Neural progenitor cell (in vitro differentiated cells): ENCODE measurements around the gene ADGRV1. TPM values are rescaled to one million over a fixed set of nuclear protein-coding genes. Genes with fewer than 3 reads are reported as not detected.

Source experiments
- DNase-seq: peaks from one replicate; pipeline ENCODE4 v3.0.0-alpha.2; 2016; ENCODE audit warnings: low spot score
- H2AFZ ChIP-seq: fragments of 200-600 bp; sonication (generic); replicated peaks from 2 replicates; pipeline ENCODE4 v1.6.1; 2016; ENCODE audit warnings: antibody characterized with exemption
- H3F3A ChIP-seq: fragments of 200-600 bp; sonication (generic); 2 replicates; pipeline ENCODE4 v1.6.1; 2016; ENCODE audit warnings: antibody characterized with exemption, low read depth
- H3K27ac ChIP-seq: fragments of 200-600 bp; sonication (generic); 2 replicates; pipeline ENCODE4 v1.5.1; 2016; ENCODE audit warnings: mild to moderate bottlenecking
- H3K27me3 ChIP-seq: fragments of 200-600 bp; sonication (generic); 2 replicates; pipeline ENCODE4 v1.6.1; 2016; ENCODE audit warnings: mild to moderate bottlenecking, moderate library complexity
- H3K36me3 ChIP-seq: fragments of 200-600 bp; sonication (generic); 2 replicates; pipeline ENCODE4 v1.5.1; 2016
- H3K4me1 ChIP-seq: fragments of 200-600 bp; sonication (generic); 2 replicates; pipeline ENCODE4 v1.6.1; 2016; ENCODE audit warnings: mixed run types
- H3K4me2 ChIP-seq: fragments of 200-600 bp; sonication (generic); 2 replicates; pipeline ENCODE4 v1.6.1; 2016
- H3K4me3 ChIP-seq: fragments of 200-600 bp; sonication (generic); 2 replicates; pipeline ENCODE4 v1.5.1; 2016
- H3K79me2 ChIP-seq: fragments of 200-600 bp; sonication (generic); 2 replicates; pipeline ENCODE4 v1.6.1; 2016; ENCODE audit warnings: low read depth
- H3K9ac ChIP-seq: fragments of 200-600 bp; sonication (generic); 2 replicates; pipeline ENCODE4 v1.6.1; 2016
- H3K9me3 ChIP-seq: fragments of 200-600 bp; sonication (generic); 2 replicates; pipeline ENCODE4 v1.5.1; 2016; ENCODE audit warnings: low read depth
- H4K20me1 ChIP-seq: fragments of 200-600 bp; sonication (generic); 2 replicates; pipeline ENCODE4 v1.6.1; 2016; ENCODE audit warnings: low read depth
- H3K27ac Mint-ChIP-seq: 3 replicates; pipeline ENCODE4 v1.8.0; 2021; ENCODE audit warnings: mixed read lengths
- H3K27me3 Mint-ChIP-seq: 2 replicates; pipeline ENCODE4 v1.8.0; 2022; ENCODE audit warnings: low read depth, mild to moderate bottlenecking, inconsistent platforms, moderate library complexity, mixed read lengths; ENCODE audit not compliant: insufficient read depth
- H3K36me3 Mint-ChIP-seq: 3 replicates; pipeline ENCODE4 v1.8.0; 2021; ENCODE audit warnings: mixed read lengths
- H3K4me1 Mint-ChIP-seq: 3 replicates; pipeline ENCODE4 v1.8.0; 2021; ENCODE audit warnings: mixed read lengths
- H3K4me3 Mint-ChIP-seq: 3 replicates; pipeline ENCODE4 v1.8.0; 2021; ENCODE audit warnings: mild to moderate bottlenecking, moderate library complexity, mixed read lengths
- H3K9me3 Mint-ChIP-seq: 3 replicates; pipeline ENCODE4 v1.8.0; 2020; ENCODE audit warnings: mixed read lengths
- EZH2 ChIP-seq: fragments of 200-600 bp; sonication (generic); IDR thresholded peaks from 2 replicates; pipeline ENCODE4 v1.6.1; 2017; ENCODE audit warnings: antibody characterized with exemption, mild to moderate bottlenecking, moderate library complexity
- EZH2phosphoT487 ChIP-seq: fragments of 200-600 bp; sonication (generic); IDR thresholded peaks from 2 replicates; pipeline ENCODE4 v1.6.1; 2017; ENCODE audit warnings: antibody characterized with exemption
- total RNA-seq: library from RNA; depleted of rRNA; stranded (reverse); fragments of >200 nt; gene quantifications from 2 replicates; pipeline ENCODE4 v1.2.3, GENCODE V29; 2015; ENCODE audit warnings: low replicate concordance
- TF ChIP-seq, protein P1 (sequence below): fragments of 200-600 bp; sonication (generic); IDR thresholded peaks from 2 replicates; pipeline ENCODE4 v1.5.1; 2017; ENCODE audit warnings: antibody characterized with exemption, mild to moderate bottlenecking

The ADGRV1 gene
- total RNA-seq, 1 donor from 2014 or later: 151 TPM

DNA sequence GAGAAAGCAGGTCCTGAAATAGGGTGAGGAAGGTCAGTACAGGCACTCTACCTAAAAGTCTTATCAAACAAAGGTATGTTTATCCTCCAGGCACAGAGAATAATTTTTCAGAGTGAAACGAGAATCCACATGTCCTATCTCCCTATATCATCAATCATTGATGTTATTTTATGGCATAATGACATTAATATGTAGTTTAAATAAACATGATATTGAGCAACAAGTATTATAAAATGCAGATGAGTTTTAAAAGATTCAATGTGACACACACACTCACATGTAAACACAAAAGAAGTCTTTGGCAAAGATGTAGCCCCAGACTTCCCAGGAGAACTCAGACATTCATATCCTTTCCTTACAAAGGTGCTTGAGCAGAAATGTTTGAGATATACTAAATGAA lies 389.1 kb downstream of the ADGRV1 start:
- Histone ChIP-seq H3F3A (no peaks in the 10 kb centered on the region), H3K36me3 (no peaks in the 10 kb centered on the region), H3K4me3 (no peak overlapping the region), H3K4me2 (no peak overlapping the region), H3K79me2 (peaks cover 3% of the 10 kb centered on the region), H3K9ac (no peak overlapping the region), H3K27ac (no peak overlapping the region), H2AFZ (no peak overlapping the region), H3K9me3 (no peaks in the 10 kb centered on the region), H3K27me3 (no peaks in the 10 kb centered on the region), H3K4me1 (peaks cover 6% of the 10 kb centered on the region), H4K20me1 (no peaks in the 10 kb centered on the region)
- TF ChIP-seq, protein P1, sequence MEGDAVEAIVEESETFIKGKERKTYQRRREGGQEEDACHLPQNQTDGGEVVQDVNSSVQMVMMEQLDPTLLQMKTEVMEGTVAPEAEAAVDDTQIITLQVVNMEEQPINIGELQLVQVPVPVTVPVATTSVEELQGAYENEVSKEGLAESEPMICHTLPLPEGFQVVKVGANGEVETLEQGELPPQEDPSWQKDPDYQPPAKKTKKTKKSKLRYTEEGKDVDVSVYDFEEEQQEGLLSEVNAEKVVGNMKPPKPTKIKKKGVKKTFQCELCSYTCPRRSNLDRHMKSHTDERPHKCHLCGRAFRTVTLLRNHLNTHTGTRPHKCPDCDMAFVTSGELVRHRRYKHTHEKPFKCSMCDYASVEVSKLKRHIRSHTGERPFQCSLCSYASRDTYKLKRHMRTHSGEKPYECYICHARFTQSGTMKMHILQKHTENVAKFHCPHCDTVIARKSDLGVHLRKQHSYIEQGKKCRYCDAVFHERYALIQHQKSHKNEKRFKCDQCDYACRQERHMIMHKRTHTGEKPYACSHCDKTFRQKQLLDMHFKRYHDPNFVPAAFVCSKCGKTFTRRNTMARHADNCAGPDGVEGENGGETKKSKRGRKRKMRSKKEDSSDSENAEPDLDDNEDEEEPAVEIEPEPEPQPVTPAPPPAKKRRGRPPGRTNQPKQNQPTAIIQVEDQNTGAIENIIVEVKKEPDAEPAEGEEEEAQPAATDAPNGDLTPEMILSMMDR: no peak
- TF ChIP-seq EZH2 (no peak), EZH2phosphoT487 (no peak)
- H3K4me3 Mint-ChIP-seq: no peak overlapping the region
- H3K27ac Mint-ChIP-seq: no peak overlapping the region
- peaks cover 13% of the 10 kb centered on the region for H3K36me3 Mint-ChIP-seq
- H3K27me3 Mint-ChIP-seq: no peaks in the 10 kb centered on the region
- no peak for DNase-seq
- no peaks in the 10 kb centered on the region for H3K9me3 Mint-ChIP-seq
- no peaks in the 10 kb centered on the region for H3K4me1 Mint-ChIP-seq

DNA sequence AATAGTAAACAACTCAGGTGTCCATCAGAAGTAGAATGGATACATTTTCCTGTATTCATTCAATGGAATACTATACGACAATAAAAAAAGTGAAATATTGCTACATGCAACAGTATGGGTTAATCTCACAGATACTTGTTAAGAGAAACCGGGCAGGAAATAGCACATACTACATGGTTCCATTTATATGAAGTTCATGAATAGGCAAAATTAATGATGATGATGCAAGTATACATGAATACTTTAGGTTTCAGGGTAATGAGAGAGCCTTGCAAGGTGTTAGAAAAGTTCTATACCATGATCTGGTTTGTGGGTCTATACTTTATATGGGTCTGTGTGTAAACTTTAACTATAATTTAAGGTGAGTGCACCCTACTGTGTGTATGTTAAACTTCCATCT lies 390.4 kb downstream of the ADGRV1 start:
- H4K20me1 ChIP-seq: no peaks in the 10 kb centered on the region
- TF ChIP-seq EZH2phosphoT487 (no peak), EZH2 (no peak)
- TF ChIP-seq, protein P1: no peak
- H3K4me1 ChIP-seq: peaks cover 6% of the 10 kb centered on the region
- Mint-ChIP-seq H3K27ac (no peak overlapping the region), H3K9me3 (no peaks in the 10 kb centered on the region), H3K4me1 (no peaks in the 10 kb centered on the region), H3K4me3 (no peak overlapping the region), H3K36me3 (peaks cover 13% of the 10 kb centered on the region), H3K27me3 (no peaks in the 10 kb centered on the region)
- no peaks in the 10 kb centered on the region for H3F3A ChIP-seq
- no peak overlapping the region for H3K4me3 ChIP-seq
- H3K9me3 ChIP-seq: no peaks in the 10 kb centered on the region
- no peak for DNase-seq
- H3K36me3 ChIP-seq: no peaks in the 10 kb centered on the region
- H3K9ac ChIP-seq: no peak overlapping the region
- H3K79me2 ChIP-seq: peaks cover 3% of the 10 kb centered on the region
- H3K27ac ChIP-seq: no peak overlapping the region
- no peak overlapping the region for H2AFZ ChIP-seq
- H3K27me3 ChIP-seq: no peaks in the 10 kb centered on the region
- no peak overlapping the region for H3K4me2 ChIP-seq

DNA sequence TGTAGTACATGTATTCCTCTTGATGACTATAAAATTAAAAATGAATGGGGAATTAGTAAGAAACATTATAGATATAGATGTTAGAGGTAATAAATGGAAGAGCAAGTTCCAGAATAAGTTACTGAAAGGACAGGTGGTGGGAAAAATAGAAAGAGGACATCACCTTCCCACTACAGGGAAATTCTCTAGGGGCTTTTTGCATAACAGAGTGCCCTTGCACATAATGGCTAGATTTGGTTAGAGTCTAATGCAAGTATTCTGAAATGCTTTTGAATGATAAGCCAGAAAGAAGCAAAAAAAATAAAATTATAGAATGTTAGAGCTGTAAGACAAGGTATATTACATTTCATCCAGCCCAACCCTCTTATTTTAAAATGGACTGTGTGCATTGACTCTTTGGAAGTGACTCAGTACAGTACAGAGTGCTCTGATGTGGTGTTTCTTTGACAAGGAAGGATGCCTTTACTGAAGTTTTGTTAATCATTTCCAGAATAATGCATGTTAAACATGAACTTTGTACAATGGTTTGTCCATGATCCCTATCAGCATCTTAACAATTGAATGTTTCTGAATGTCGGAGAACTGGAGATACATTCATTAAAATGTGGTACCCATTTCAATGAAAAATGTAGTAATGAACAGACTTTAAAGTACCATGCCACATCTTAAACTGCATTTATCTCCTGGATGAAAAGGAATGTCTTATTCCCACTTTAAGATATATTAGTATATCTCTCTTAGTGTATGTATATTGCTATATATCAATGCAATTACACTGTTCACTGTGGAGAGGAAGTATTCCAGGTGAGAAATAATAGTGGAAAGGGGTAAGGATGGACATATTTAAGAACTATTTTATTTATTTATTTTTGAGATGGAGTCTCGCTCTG lies 391.1 kb downstream of the ADGRV1 start:
- peaks cover 6% of the 10 kb centered on the region for H3K4me1 ChIP-seq
- Mint-ChIP-seq H3K9me3 (no peaks in the 10 kb centered on the region), H3K4me1 (no peaks in the 10 kb centered on the region), H3K4me3 (no peak overlapping the region), H3K27ac (no peak overlapping the region), H3K27me3 (no peaks in the 10 kb centered on the region), H3K36me3 (peaks cover 13% of the 10 kb centered on the region)
- H3K36me3 ChIP-seq: no peaks in the 10 kb centered on the region
- TF ChIP-seq EZH2phosphoT487 (no peak), EZH2 (no peak)
- TF ChIP-seq, protein P1: no peak
- H3K27me3 ChIP-seq: no peaks in the 10 kb centered on the region
- no peak overlapping the region for H3K27ac ChIP-seq
- H3F3A ChIP-seq: no peaks in the 10 kb centered on the region
- no peaks in the 10 kb centered on the region for H4K20me1 ChIP-seq
- no peak for DNase-seq
- H2AFZ ChIP-seq: no peak overlapping the region
- no peaks in the 10 kb centered on the region for H3K9me3 ChIP-seq
- peaks cover 3% of the 10 kb centered on the region for H3K79me2 ChIP-seq
- no peak overlapping the region for H3K4me3 ChIP-seq
- no peak overlapping the region for H3K9ac ChIP-seq
- H3K4me2 ChIP-seq: no peak overlapping the region
